ENCODE results near the gene TNN.

The TNN gene

GRCh38 chr1:175072099-175072951 is 4.7 kb downstream of the TNN start:
- no peaks in the 10 kb centered on the region for H3K9me3 ChIP-seq
- peaks cover 12 to 13% of the 10 kb centered on the region in 2 experiments for H3K4me1 ChIP-seq (ENCODE audit: control insufficient read depth in 1 of 2, insufficient read depth in 1 of 2, low read depth in 1 of 2, low read length in 1 of 2)
- no peaks in the 10 kb centered on the region for H3K27me3 ChIP-seq
- H3K27ac ChIP-seq: no peak overlapping the region
- H3K36me3 ChIP-seq: no peaks in the 10 kb centered on the region
- H3K4me3 ChIP-seq (ENCODE audit: low read depth in 1 of 2, low read length in 1 of 2): no peak overlapping the region
- TF ChIP-seq, protein P1, sequence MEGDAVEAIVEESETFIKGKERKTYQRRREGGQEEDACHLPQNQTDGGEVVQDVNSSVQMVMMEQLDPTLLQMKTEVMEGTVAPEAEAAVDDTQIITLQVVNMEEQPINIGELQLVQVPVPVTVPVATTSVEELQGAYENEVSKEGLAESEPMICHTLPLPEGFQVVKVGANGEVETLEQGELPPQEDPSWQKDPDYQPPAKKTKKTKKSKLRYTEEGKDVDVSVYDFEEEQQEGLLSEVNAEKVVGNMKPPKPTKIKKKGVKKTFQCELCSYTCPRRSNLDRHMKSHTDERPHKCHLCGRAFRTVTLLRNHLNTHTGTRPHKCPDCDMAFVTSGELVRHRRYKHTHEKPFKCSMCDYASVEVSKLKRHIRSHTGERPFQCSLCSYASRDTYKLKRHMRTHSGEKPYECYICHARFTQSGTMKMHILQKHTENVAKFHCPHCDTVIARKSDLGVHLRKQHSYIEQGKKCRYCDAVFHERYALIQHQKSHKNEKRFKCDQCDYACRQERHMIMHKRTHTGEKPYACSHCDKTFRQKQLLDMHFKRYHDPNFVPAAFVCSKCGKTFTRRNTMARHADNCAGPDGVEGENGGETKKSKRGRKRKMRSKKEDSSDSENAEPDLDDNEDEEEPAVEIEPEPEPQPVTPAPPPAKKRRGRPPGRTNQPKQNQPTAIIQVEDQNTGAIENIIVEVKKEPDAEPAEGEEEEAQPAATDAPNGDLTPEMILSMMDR (IDR thresholded peaks at IDR 0.05): no peak

GRCh38 chr1:175073061-175073460 is 5.4 kb downstream of the TNN start:
- peaks cover 12 to 13% of the 10 kb centered on the region in 2 experiments for H3K4me1 ChIP-seq (ENCODE audit: control insufficient read depth in 1 of 2, insufficient read depth in 1 of 2, low read depth in 1 of 2, low read length in 1 of 2)
- H3K4me3 ChIP-seq (ENCODE audit: low read depth in 1 of 2, low read length in 1 of 2): no peak overlapping the region
- H3K36me3 ChIP-seq: no peaks in the 10 kb centered on the region
- TF ChIP-seq, protein P1 (IDR thresholded peaks at IDR 0.05): no peak
- no peaks in the 10 kb centered on the region for H3K9me3 ChIP-seq
- no peak overlapping the region for H3K27ac ChIP-seq
- H3K27me3 ChIP-seq: no peaks in the 10 kb centered on the region

GRCh38 chr1:175073633-175074032 is 6.0 kb downstream of the TNN start:
- Histone ChIP-seq H3K4me1 (ENCODE audit: control insufficient read depth in 1 of 2, insufficient read depth in 1 of 2, low read depth in 1 of 2, low read length in 1 of 2) (peaks cover 12 to 13% of the 10 kb centered on the region in 2 experiments), H3K27me3 (no peaks in the 10 kb centered on the region), H3K9me3 (no peaks in the 10 kb centered on the region), H3K27ac (no peak overlapping the region), H3K36me3 (no peaks in the 10 kb centered on the region), H3K4me3 (ENCODE audit: low read depth in 1 of 2, low read length in 1 of 2) (no peak overlapping the region)
- TF ChIP-seq, protein P1 (IDR thresholded peaks at IDR 0.05): no peak

- TF ChIP-seq, protein P1 (IDR thresholded peaks at IDR 0.05): no peak
- Histone ChIP-seq H3K36me3 (no peaks in the 10 kb centered on the region), H3K27me3 (no peaks in the 10 kb centered on the region), H3K4me3 (ENCODE audit: low read depth in 1 of 2, low read length in 1 of 2) (no peak overlapping the region), H3K27ac (no peak overlapping the region), H3K9me3 (no peaks in the 10 kb centered on the region), H3K4me1 (ENCODE audit: control insufficient read depth in 1 of 2, insufficient read depth in 1 of 2, low read depth in 1 of 2, low read length in 1 of 2) (peaks cover 12 to 13% of the 10 kb centered on the region in 2 experiments)
Measured at GRCh38 chr1:175075572-175076568, 8.2 kb downstream of the TNN start.

- Histone ChIP-seq H3K27me3 (no peaks in the 10 kb centered on the region), H3K4me1 (ENCODE audit: control insufficient read depth in 1 of 2, insufficient read depth in 1 of 2, low read depth in 1 of 2, low read length in 1 of 2) (peaks cover 8 to 9% of the 10 kb centered on the region in 2 experiments), H3K27ac (no peak overlapping the region), H3K9me3 (no peaks in the 10 kb centered on the region), H3K4me3 (ENCODE audit: low read depth in 1 of 2, low read length in 1 of 2) (no peak overlapping the region), H3K36me3 (no peaks in the 10 kb centered on the region)
- TF ChIP-seq, protein P1 (IDR thresholded peaks at IDR 0.05): no peak
Measured at GRCh38 chr1:175077356-175078030, 9.9 kb downstream of the TNN start.
